Keratinocyte (primary cell): ENCODE data around the gene ADAMTSL3. TPM values are rescaled to one million over a fixed set of nuclear protein-coding genes. Genes with fewer than 3 reads are reported as not detected.

ENCODE experiments used
- DNase-seq: peaks from one replicate; pipeline ENCODE4 v3.0.0-alpha.2; 2011; ENCODE audit warnings: low read depth, missing footprints, low spot score
- FAIRE-seq: peaks from 2 replicates; lab custom pipeline; 2011; peaks lifted over from hg19 to GRCh38; lab: Jason Lieb, UNC
- H2AFZ ChIP-seq: 2 replicates; pipeline ENCODE4 v1.6.0; 2012; ENCODE audit warnings: low read length, control low read depth, inconsistent platforms; ENCODE audit not compliant: control insufficient read depth
- H3K27ac ChIP-seq: 2 replicates; pipeline ENCODE4 v1.5.1; 2011; ENCODE audit warnings: low read length; ENCODE audit not compliant: control insufficient read depth, insufficient read depth
- H3K27me3 ChIP-seq: 3 replicates; pipeline ENCODE4 v1.6.0; 2011; ENCODE audit warnings: low read length; ENCODE audit not compliant: control insufficient read depth, insufficient read depth; ENCODE audit errors: extremely low read depth
- H3K36me3 ChIP-seq, 2 experiments: 2 replicates in 1 of 2; 3 replicates in 1 of 2; pipeline ENCODE4 v1.5.1; 2011; ENCODE audit warnings: low read length in 2 of 2, mild to moderate bottlenecking in 1 of 2; ENCODE audit not compliant: control insufficient read depth in 2 of 2, insufficient read depth in 2 of 2; ENCODE audit errors: extremely low read depth in 1 of 2
- H3K4me1 ChIP-seq: 3 replicates; pipeline ENCODE4 v1.5.1; 2011; ENCODE audit warnings: low read length; ENCODE audit not compliant: control insufficient read depth, insufficient read depth; ENCODE audit errors: extremely low read depth
- H3K4me2 ChIP-seq: 3 replicates; pipeline ENCODE4 v1.6.0; 2011; ENCODE audit warnings: low read depth, low read length; ENCODE audit not compliant: control insufficient read depth, insufficient read depth; ENCODE audit errors: extremely low read depth
- H3K4me3 ChIP-seq, 3 experiments: fragments of 200-600 bp in 1 of 3; sonication (generic) in 1 of 3; 2 replicates in 2 of 3; 3 replicates in 1 of 3; pipeline ENCODE4 v1.5.1; 2011 to 2016; ENCODE audit warnings: low read length in 3 of 3, mild to moderate bottlenecking in 3 of 3, control low read depth in 2 of 3, inconsistent platforms in 1 of 3, low read depth in 1 of 3, mixed read lengths in 1 of 3, mixed run types in 1 of 3, moderate library complexity in 1 of 3; ENCODE audit not compliant: control insufficient read depth in 2 of 3, insufficient read depth in 2 of 3; ENCODE audit errors: extremely low read depth in 1 of 3
- H3K79me2 ChIP-seq: 2 replicates; pipeline ENCODE4 v1.6.0; 2012; ENCODE audit warnings: low read length; ENCODE audit not compliant: control insufficient read depth, insufficient read depth
- H3K9ac ChIP-seq: 3 replicates; pipeline ENCODE4 v1.6.0; 2011; ENCODE audit warnings: low read length; ENCODE audit not compliant: control insufficient read depth, insufficient read depth; ENCODE audit errors: extremely low read depth
- H3K9me1 ChIP-seq: 3 replicates; pipeline ENCODE4 v1.6.0; 2011; ENCODE audit warnings: low read length; ENCODE audit not compliant: control insufficient read depth, insufficient read depth; ENCODE audit errors: extremely low read depth
- H3K9me3 ChIP-seq: 2 replicates; pipeline ENCODE4 v1.5.1; 2012; ENCODE audit warnings: low read depth, low read length; ENCODE audit not compliant: control insufficient read depth
- H4K20me1 ChIP-seq: 3 replicates; pipeline ENCODE4 v1.6.0; 2011; ENCODE audit warnings: low read length; ENCODE audit not compliant: control insufficient read depth, insufficient read depth; ENCODE audit errors: extremely low read depth
- EZH2 ChIP-seq: IDR thresholded peaks from one replicate; pipeline ENCODE4 v1.6.1; 2012; ENCODE audit warnings: inconsistent platforms, mild to moderate bottlenecking, low read length, moderate library complexity
- dilution Hi-C: fragments of 300-500 bp; cut with MboI; formaldehyde crosslinking; loops from one replicate; pipeline ENCODE4 v1.7.0; 2020; ENCODE audit warnings: low sequenced_read_pairs; ENCODE audit not compliant: extremely low pct_ligation_motif_present
- polyA plus RNA-seq, 5 experiments: library from polyadenylated mRNA; depleted of rRNA in 3 of 5; stranded (reverse) in 3 of 5; stranded (forward) in 1 of 5; unstranded in 1 of 5; fragments of >200 nt; gene quantifications; 1 replicate in 1 of 5; 2 replicates in 3 of 5; 3 replicates in 1 of 5; pipeline versions ENCODE4 v1.2.1 to v1.2.3, GENCODE V29; 2011 to 2012; ENCODE audit warnings: missing spikeins in 2 of 5, low read depth in 1 of 5, low replicate concordance in 1 of 5
- TF ChIP-seq, protein P1 (sequence below), 3 experiments: IDR thresholded peaks in 1 of 3; conservative IDR thresholded peaks in 1 of 3; optimal IDR thresholded peaks in 1 of 3; 2 replicates in 2 of 3; 3 replicates in 1 of 3; pipeline versions ENCODE3 to v1.5.1; 2011; ENCODE audit warnings: low read length in 3 of 3, mild to moderate bottlenecking in 3 of 3, moderate library complexity in 2 of 3, control low read depth in 1 of 3, inconsistent platforms in 1 of 3; ENCODE audit not compliant: insufficient read depth in 2 of 3; ENCODE audit errors: extremely low read depth in 1 of 3

ADAMTSL3 gene
- polyA plus RNA-seq, 1 donor (not counting 4 experiments of a cell fraction or from before 2014, with no cell fraction given), result 0.01 TPM

DNA sequence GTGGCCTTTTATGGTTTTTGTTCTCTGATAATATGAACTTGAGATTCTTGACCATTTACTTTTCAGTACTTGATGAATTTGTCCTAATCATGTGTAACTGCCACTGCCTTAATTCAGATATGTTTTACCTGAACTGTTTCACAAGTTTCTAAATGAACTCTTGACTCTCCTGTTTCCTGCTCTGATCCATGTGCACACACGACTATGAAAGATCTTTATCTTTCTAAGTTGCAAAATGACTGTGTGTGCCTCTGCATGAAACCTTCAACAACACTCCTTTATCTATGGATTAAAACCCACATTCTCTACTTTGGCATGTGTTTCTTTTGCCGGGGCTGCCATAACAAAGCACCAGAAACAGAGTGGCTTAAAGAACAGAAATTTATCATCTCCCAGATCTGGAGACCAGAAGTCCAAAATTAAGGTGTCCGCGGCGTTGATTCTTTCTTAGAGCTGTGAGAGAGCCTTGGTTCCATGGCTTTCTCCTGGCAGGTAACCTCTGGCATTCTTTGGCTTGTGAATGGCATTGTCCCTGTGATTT lies 275.0 kb downstream of the ADAMTSL3 start:
- Histone ChIP-seq H4K20me1 (no peaks in the 10 kb centered on the region), H3K4me3 (no peak overlapping the region), H3K79me2 (no peaks in the 10 kb centered on the region), H2AFZ (no peak overlapping the region), H3K9ac (no peak overlapping the region), H3K9me1 (no peaks in the 10 kb centered on the region), H3K36me3 (no peaks in the 10 kb centered on the region), H3K27ac (no peak overlapping the region), H3K27me3 (no peaks in the 10 kb centered on the region), H3K9me3 (no peaks in the 10 kb centered on the region), H3K4me2 (no peak overlapping the region), H3K4me1 (no peaks in the 10 kb centered on the region)
- FAIRE-seq, result peak; percentile 26
- no peak for DNase-seq
- TF ChIP-seq, protein P1, sequence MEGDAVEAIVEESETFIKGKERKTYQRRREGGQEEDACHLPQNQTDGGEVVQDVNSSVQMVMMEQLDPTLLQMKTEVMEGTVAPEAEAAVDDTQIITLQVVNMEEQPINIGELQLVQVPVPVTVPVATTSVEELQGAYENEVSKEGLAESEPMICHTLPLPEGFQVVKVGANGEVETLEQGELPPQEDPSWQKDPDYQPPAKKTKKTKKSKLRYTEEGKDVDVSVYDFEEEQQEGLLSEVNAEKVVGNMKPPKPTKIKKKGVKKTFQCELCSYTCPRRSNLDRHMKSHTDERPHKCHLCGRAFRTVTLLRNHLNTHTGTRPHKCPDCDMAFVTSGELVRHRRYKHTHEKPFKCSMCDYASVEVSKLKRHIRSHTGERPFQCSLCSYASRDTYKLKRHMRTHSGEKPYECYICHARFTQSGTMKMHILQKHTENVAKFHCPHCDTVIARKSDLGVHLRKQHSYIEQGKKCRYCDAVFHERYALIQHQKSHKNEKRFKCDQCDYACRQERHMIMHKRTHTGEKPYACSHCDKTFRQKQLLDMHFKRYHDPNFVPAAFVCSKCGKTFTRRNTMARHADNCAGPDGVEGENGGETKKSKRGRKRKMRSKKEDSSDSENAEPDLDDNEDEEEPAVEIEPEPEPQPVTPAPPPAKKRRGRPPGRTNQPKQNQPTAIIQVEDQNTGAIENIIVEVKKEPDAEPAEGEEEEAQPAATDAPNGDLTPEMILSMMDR (optimal IDR thresholded peaks at IDR 0.05 in 1 of 3, IDR thresholded peaks at IDR 0.05 in 1 of 3, conservative IDR thresholded peaks at IDR 0.05 in 1 of 3; ENCODE audit: extremely low read depth in 1 of 3, insufficient read depth in 2 of 3, low read length in 3 of 3), result no peak
- TF ChIP-seq EZH2, result no peak
- dilution Hi-C loops, result no loop called here

DNA sequence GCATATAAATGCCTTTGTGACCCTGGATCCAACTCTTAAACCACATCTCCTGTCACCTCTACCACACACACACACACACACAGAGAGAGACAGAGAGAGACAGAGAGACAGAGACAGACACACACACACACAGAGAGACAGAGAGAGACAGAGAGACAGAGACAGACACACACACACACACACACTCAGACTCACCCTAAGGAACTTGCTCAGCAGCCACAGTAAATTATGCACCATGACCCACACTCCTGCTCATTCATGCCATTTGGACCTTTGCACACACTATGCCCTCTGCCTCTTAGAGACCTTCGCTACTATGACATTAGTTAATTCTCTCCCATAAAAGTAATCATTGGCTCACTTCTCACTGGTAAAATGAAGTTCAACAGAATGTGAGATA lies 275.7 kb downstream of the ADAMTSL3 start:
- DNase-seq (no peak), FAIRE-seq (no peak)
- dilution Hi-C loops, result no loop called here
- no peaks in the 10 kb centered on the region for H3K27me3 ChIP-seq
- H3K4me1 ChIP-seq, result no peaks in the 10 kb centered on the region
- H4K20me1 ChIP-seq, result no peaks in the 10 kb centered on the region
- no peak overlapping the region for H3K4me3 ChIP-seq
- H2AFZ ChIP-seq, result no peak overlapping the region
- no peak overlapping the region for H3K4me2 ChIP-seq
- no peaks in the 10 kb centered on the region for H3K9me1 ChIP-seq
- no peaks in the 10 kb centered on the region for H3K36me3 ChIP-seq
- no peaks in the 10 kb centered on the region for H3K79me2 ChIP-seq
- H3K9ac ChIP-seq, result no peak overlapping the region
- TF ChIP-seq EZH2, result no peak
- TF ChIP-seq, protein P1 (optimal IDR thresholded peaks at IDR 0.05 in 1 of 3, IDR thresholded peaks at IDR 0.05 in 1 of 3, conservative IDR thresholded peaks at IDR 0.05 in 1 of 3; ENCODE audit: extremely low read depth in 1 of 3, insufficient read depth in 2 of 3, low read length in 3 of 3), result no peak
- no peak overlapping the region for H3K27ac ChIP-seq
- H3K9me3 ChIP-seq, result no peaks in the 10 kb centered on the region
